ENCODE data around the gene DCAF10. TPM values are rescaled to one million over a fixed set of nuclear protein-coding genes. Genes with fewer than 3 reads are reported as not detected.

Gene DCAF10
- total and polyA plus RNA-seq, 2 of the 13 experiments (the other 11 are each of a cell fraction or from before 2014, with no cell fraction given) = 9.2 to 20.3 TPM

- Histone ChIP-seq H3K4me1 (ENCODE audit: insufficient read depth, low read length) (peaks cover 6% of the 10 kb centered on the region), H3K27ac (ENCODE audit: extremely low read length, insufficient read depth, low read length) (no peak overlapping the region), H2AFZ (ENCODE audit: low read length) (no peak overlapping the region), H3K79me2 (ENCODE audit: insufficient read depth, low read length) (no peaks in the 10 kb centered on the region), H3K4me2 (ENCODE audit: low read depth, low read length) (no peak overlapping the region), H3K9ac (ENCODE audit: insufficient read depth, low read depth, low read length) (no peak overlapping the region), H3K9me3 (ENCODE audit: low read length) (no peaks in the 10 kb centered on the region), H3K4me3 (replicated peaks in 1 of 3; ENCODE audit: insufficient read depth in 1 of 3, low read depth in 2 of 3, low read length in 3 of 3) (no peak overlapping the region), H3K36me3 (replicated peaks in 1 of 2; ENCODE audit: control insufficient read depth in 1 of 2, insufficient read depth in 2 of 2, low read length in 2 of 2) (peaks cover 0 to 2% of the 10 kb centered on the region in 2 experiments; a peak in 1 of 5 replicates), H4K20me1 (ENCODE audit: insufficient read depth, low read length) (no peaks in the 10 kb centered on the region), H3K27me3 (ENCODE audit: control insufficient read depth in 1 of 2, insufficient read depth in 2 of 2, low read length in 2 of 2) (no peaks in the 10 kb centered on the region)
- ATAC-seq (no peak), FAIRE-seq (no peak), DNase-seq (ENCODE audit: low spot score) (no peak)
- BruUV-seq (replicated peaks) = no TSS peak
- ChIA-PET POLR2A (no interaction called here), CTCF (ENCODE audit: low intra/inter-chr PET ratio, low total read pairs) (no interaction called here)
- in situ Hi-C loops (cut with HindIII; ENCODE audit: extremely low pct_ligation_motif_present, low pct_unique_long_range_greater_than_20kb) (no loop called here), intact Hi-C loops (cut with micrococcal nuclease; ENCODE audit: unreplicated experiment) (no loop called here)
- WGBS (ENCODE audit: low lambda C conversion rate) = 95% methylated on average over 5 of the region's 5 CpGs
- TF ChIP-seq ZFP36L1 (CRISPR knock-in tag; IDR thresholded peaks at IDR 0.05) (no peak), ZNF121 (CRISPR knock-in tag; IDR thresholded peaks at IDR 0.05) (peak; percentile 75)
These were observed 12.3 kb downstream of the DCAF10 start for GRCh38 chr9:37812773-37813379.

GRCh38 chr9:37818849-37819248 is 18.3 kb downstream of the DCAF10 start:
- H3K27me3 ChIP-seq (ENCODE audit: control insufficient read depth in 1 of 2, insufficient read depth in 2 of 2, low read length in 2 of 2) = no peaks in the 10 kb centered on the region
- 91% methylated on average over 2 of the region's 2 CpGs for WGBS (ENCODE audit: low lambda C conversion rate)
- ChIA-PET CTCF (ENCODE audit: low intra/inter-chr PET ratio, low total read pairs) (no interaction called here), POLR2A (no interaction called here)
- TF ChIP-seq MAFK (conservative IDR thresholded peaks at IDR 0.05 in 1 of 2, IDR thresholded peaks at IDR 0.05 in 1 of 2; ENCODE audit: low read length in 2 of 2) = peak in 1 of 2 experiments; percentile 45; a peak in 1 of 4 replicates
- no peak for TF ChIP-seq DNMT1 (CRISPR knock-in tag; IDR thresholded peaks at IDR 0.05)
- TF ChIP-seq MAFF (IDR thresholded peaks at IDR 0.05; ENCODE audit: low read depth, low read length) = 0 out of 2 replicates have a peak, but pooled peaks have one; percentile 1
- TF ChIP-seq HNF4G (IDR thresholded peaks at IDR 0.05; ENCODE audit: borderline replicate concordance, low read depth, low read length) = no peak
- TF ChIP-seq HNF4G (CRISPR knock-in tag; IDR thresholded peaks at IDR 0.05; ENCODE audit: borderline replicate concordance, low read depth) = no peak
- no peak for TF ChIP-seq NR2C2 (CRISPR knock-in tag; IDR thresholded peaks at IDR 0.05; ENCODE audit: borderline replicate concordance)
- TF ChIP-seq, protein P1, sequence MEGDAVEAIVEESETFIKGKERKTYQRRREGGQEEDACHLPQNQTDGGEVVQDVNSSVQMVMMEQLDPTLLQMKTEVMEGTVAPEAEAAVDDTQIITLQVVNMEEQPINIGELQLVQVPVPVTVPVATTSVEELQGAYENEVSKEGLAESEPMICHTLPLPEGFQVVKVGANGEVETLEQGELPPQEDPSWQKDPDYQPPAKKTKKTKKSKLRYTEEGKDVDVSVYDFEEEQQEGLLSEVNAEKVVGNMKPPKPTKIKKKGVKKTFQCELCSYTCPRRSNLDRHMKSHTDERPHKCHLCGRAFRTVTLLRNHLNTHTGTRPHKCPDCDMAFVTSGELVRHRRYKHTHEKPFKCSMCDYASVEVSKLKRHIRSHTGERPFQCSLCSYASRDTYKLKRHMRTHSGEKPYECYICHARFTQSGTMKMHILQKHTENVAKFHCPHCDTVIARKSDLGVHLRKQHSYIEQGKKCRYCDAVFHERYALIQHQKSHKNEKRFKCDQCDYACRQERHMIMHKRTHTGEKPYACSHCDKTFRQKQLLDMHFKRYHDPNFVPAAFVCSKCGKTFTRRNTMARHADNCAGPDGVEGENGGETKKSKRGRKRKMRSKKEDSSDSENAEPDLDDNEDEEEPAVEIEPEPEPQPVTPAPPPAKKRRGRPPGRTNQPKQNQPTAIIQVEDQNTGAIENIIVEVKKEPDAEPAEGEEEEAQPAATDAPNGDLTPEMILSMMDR (CRISPR knock-in tag; IDR thresholded peaks at IDR 0.05) = no peak
- no peak for TF ChIP-seq XRCC5 (optimal IDR thresholded peaks at IDR 0.05; ENCODE audit: low read length)
- no peaks in the 10 kb centered on the region for H4K20me1 ChIP-seq (ENCODE audit: insufficient read depth, low read length)
- H3K36me3 ChIP-seq (replicated peaks in 1 of 2; ENCODE audit: control insufficient read depth in 1 of 2, insufficient read depth in 2 of 2, low read length in 2 of 2) = peaks cover 5 to 18% of the 10 kb centered on the region in 2 experiments; a peak in 4 of 5 replicates
- H3K9ac ChIP-seq (ENCODE audit: insufficient read depth, low read depth, low read length) = no peak overlapping the region
- no peak overlapping the region for H2AFZ ChIP-seq (ENCODE audit: low read length)
- no peaks in the 10 kb centered on the region for H3K9me3 ChIP-seq (ENCODE audit: low read length)
- FAIRE-seq = no peak
- no TSS peak for BruUV-seq (replicated peaks)
- no peaks in the 10 kb centered on the region for H3K4me1 ChIP-seq (ENCODE audit: insufficient read depth, low read length)
- no peak for ATAC-seq
- H3K79me2 ChIP-seq (ENCODE audit: insufficient read depth, low read length) = no peaks in the 10 kb centered on the region
- in situ Hi-C loops (cut with HindIII; ENCODE audit: extremely low pct_ligation_motif_present, low pct_unique_long_range_greater_than_20kb) = no loop called here
- intact Hi-C loops (cut with micrococcal nuclease; ENCODE audit: unreplicated experiment) = no loop called here
- no peak overlapping the region for H3K4me3 ChIP-seq (replicated peaks in 1 of 3; ENCODE audit: insufficient read depth in 1 of 3, low read depth in 2 of 3, low read length in 3 of 3)
- DNase-seq (ENCODE audit: low spot score) = no peak
- H3K27ac ChIP-seq (ENCODE audit: extremely low read length, insufficient read depth, low read length) = no peak overlapping the region
- no peak overlapping the region for H3K4me2 ChIP-seq (ENCODE audit: low read depth, low read length)

Data from HepG2 (cell line).